VCaP (cell line): ENCODE results near the gene OLIG1.

Experiments used
- H3K27ac ChIP-seq: fragments of 450-650 bp; 2 replicates; pipeline ENCODE4 v1.5.1; 2017
- CTCF ChIP-seq: fragments of 450-650 bp; conservative IDR thresholded peaks from 2 replicates; pipeline ENCODE4 v1.5.1; 2017; ENCODE audit warnings: mild to moderate bottlenecking, moderate library complexity

Gene OLIG1

GRCh38 chr21:33078907-33079582, 9.1 kb downstream of the OLIG1 start:
- TF ChIP-seq CTCF, result no peak
- no peak overlapping the region for H3K27ac ChIP-seq

DNA sequence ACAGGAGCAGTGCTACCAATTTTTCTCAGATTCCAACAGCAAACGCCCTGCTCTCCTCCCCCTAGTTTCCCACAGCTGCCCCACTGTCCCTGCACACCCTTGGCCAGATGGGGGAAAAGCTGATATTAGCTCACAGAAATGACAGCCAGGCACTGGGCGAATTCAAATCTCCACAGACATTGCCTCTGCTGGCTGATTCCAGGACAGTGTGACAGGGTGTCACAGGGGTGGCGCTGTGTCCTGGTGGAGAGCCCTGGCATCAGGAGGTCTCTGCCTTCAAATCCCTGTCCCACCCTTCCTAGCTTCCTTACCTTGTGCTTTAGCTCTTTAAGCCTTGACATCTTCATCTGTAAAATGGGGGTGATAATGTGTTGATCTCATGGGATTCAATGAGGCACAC, 10.4 kb downstream of the OLIG1 start:
- H3K27ac ChIP-seq, result no peak overlapping the region
- TF ChIP-seq CTCF, result no peak

GRCh38 chr21:33080776-33081175, 10.8 kb downstream of the OLIG1 start:
- H3K27ac ChIP-seq, result no peak overlapping the region
- no peak for TF ChIP-seq CTCF

GRCh38 chr21:33088384-33088783, 18.4 kb downstream of the OLIG1 start:
- H3K27ac ChIP-seq, result no peak overlapping the region
- TF ChIP-seq CTCF, result no peak

GRCh38 chr21:33089395-33090119, 19.6 kb downstream of the OLIG1 start:
- no peak overlapping the region for H3K27ac ChIP-seq
- TF ChIP-seq CTCF, result no peak

GRCh38 chr21:33096426-33096825, 26.5 kb downstream of the OLIG1 start:
- no peak overlapping the region for H3K27ac ChIP-seq
- TF ChIP-seq CTCF, result no peak

GRCh38 chr21:33099131-33099530, 29.2 kb downstream of the OLIG1 start:
- no peak overlapping the region for H3K27ac ChIP-seq
- TF ChIP-seq CTCF, result no peak
